Colonic mucosa (tissue), 4 donors: ENCODE results near the gene TUBGCP4. TPM values are rescaled to one million over a fixed set of nuclear protein-coding genes. Genes with fewer than 3 reads are reported as not detected.

Experiments used
- DNase-seq: peaks from one replicate; pipeline ENCODE4 v3.0.0-alpha.2; 2020
- H3K27ac ChIP-seq: fragments of 200-600 bp; one replicate; pipeline ENCODE4 v1.8.0; 2021
- H3K27me3 ChIP-seq: fragments of 200-600 bp; one replicate; pipeline ENCODE4 v1.8.0; 2021
- H3K36me3 ChIP-seq: fragments of 200-600 bp; one replicate; pipeline ENCODE4 v1.8.0; 2021
- H3K4me1 ChIP-seq: fragments of 200-600 bp; one replicate; pipeline ENCODE4 v1.8.0; 2021; ENCODE audit warnings: mild to moderate bottlenecking
- H3K4me3 ChIP-seq: fragments of 200-600 bp; one replicate; pipeline ENCODE4 v1.8.0; 2021
- H3K9ac ChIP-seq, 2 donors: one replicate each; pipeline ENCODE4 v1.7.0; 2013; ENCODE audit warnings: control low read depth in 2 of 2, low read depth in 2 of 2, low read length in 2 of 2
- H3K9me3 ChIP-seq: fragments of 200-600 bp; one replicate; pipeline ENCODE4 v1.8.0; 2021
- CTCF ChIP-seq: fragments of 200-600 bp; IDR thresholded peaks from one replicate; pipeline ENCODE4 v1.8.0; 2022; ENCODE audit warnings: antibody characterized with exemption, mild to moderate bottlenecking
- intact Hi-C: fragments of 100-400 bp; cut with DNase I; formaldehyde crosslinking; loops from one replicate; pipeline ENCODE4 v1.14.1; 2022
- total RNA-seq, 2 donors: library from RNA; stranded (reverse); fragmentation: NEBNext Ultra II Directional in 1 of 2; extraction: Animal tissue kit (Norgen Biotek cat#: 25700) in 1 of 2; gene quantifications; one replicate each; pipeline ENCODE4 v1.2.1, GENCODE V29; 2021
- donor health status: healthy.
- donor health status: DM: no; HTN: no; CAD: no.
- donor health status: DM: no; HTN: no; CAD: no.

The TUBGCP4 gene
- total RNA-seq, 2 donors from 2014 or later: 19.0 to 38.3 TPM

- peaks cover 11% of the 10 kb centered on the region for H3K36me3 ChIP-seq
- DNase-seq: no peak
- intact Hi-C loops: no loop called here
These were observed 43.3 kb downstream of the TUBGCP4 start for GRCh38 chr15:43414196-43414595.

GRCh38 chr15:43420435-43420834 is 49.5 kb downstream of the TUBGCP4 start:
- H3K27me3 ChIP-seq: no peaks in the 10 kb centered on the region
- H3K9ac ChIP-seq: no peak overlapping the region
- DNase-seq: no peak
- no peak overlapping the region for H3K4me3 ChIP-seq
- intact Hi-C loops: no loop called here
- TF ChIP-seq CTCF: no peak
- H3K27ac ChIP-seq: no peak overlapping the region
- H3K36me3 ChIP-seq: peaks cover 6% of the 10 kb centered on the region
- H3K9me3 ChIP-seq: no peaks in the 10 kb centered on the region
- H3K4me1 ChIP-seq: no peaks in the 10 kb centered on the region

More at GRCh38 chr15:43414196-43414595, 43.3 kb downstream of the TUBGCP4 start:
- no peak for TF ChIP-seq CTCF
- Histone ChIP-seq H3K4me1 (no peaks in the 10 kb centered on the region), H3K27ac (no peak overlapping the region), H3K27me3 (no peaks in the 10 kb centered on the region), H3K9me3 (no peaks in the 10 kb centered on the region), H3K9ac (no peak overlapping the region), H3K4me3 (no peak overlapping the region)

GRCh38 chr15:43420876-43421275 is 50.0 kb downstream of the TUBGCP4 start:
- H3K9me3 ChIP-seq: no peaks in the 10 kb centered on the region
- intact Hi-C loops: no loop called here
- H3K27ac ChIP-seq: no peak overlapping the region
- peaks cover 6% of the 10 kb centered on the region for H3K36me3 ChIP-seq
- no peak for TF ChIP-seq CTCF
- H3K27me3 ChIP-seq: no peaks in the 10 kb centered on the region
- no peak overlapping the region for H3K4me3 ChIP-seq
- DNase-seq: no peak
- H3K4me1 ChIP-seq: no peaks in the 10 kb centered on the region
- no peak overlapping the region for H3K9ac ChIP-seq

GRCh38 chr15:43423793-43424192 is 52.9 kb downstream of the TUBGCP4 start:
- no peak overlapping the region for H3K9ac ChIP-seq
- no peak overlapping the region for H3K4me3 ChIP-seq
- DNase-seq: no peak
- no peak overlapping the region for H3K27ac ChIP-seq
- TF ChIP-seq CTCF: no peak
- no peaks in the 10 kb centered on the region for H3K27me3 ChIP-seq
- peaks cover 6% of the 10 kb centered on the region for H3K36me3 ChIP-seq
- H3K4me1 ChIP-seq: no peaks in the 10 kb centered on the region
- no peaks in the 10 kb centered on the region for H3K9me3 ChIP-seq
- intact Hi-C loops: no loop called here

GRCh38 chr15:43429687-43430086 is 58.8 kb downstream of the TUBGCP4 start:
- H3K36me3 ChIP-seq: no peaks in the 10 kb centered on the region
- intact Hi-C loops: no loop called here
- no peak overlapping the region for H3K4me3 ChIP-seq

More at GRCh38 chr15:43429687-43430086, 58.8 kb downstream of the TUBGCP4 start:
- Histone ChIP-seq H3K27me3 (no peaks in the 10 kb centered on the region), H3K4me1 (no peaks in the 10 kb centered on the region), H3K27ac (no peak overlapping the region), H3K9ac (no peak overlapping the region), H3K9me3 (no peaks in the 10 kb centered on the region)
- DNase-seq: no peak
- TF ChIP-seq CTCF: no peak
